T-helper 1 cell treated with Interleukin-12 subunit alpha and Interleukin-12 subunit beta and Interleukin-4 antibody, amounts not matched to agents 30 μg/mL and 1 μg/mL, for 36 hours (primary cell): Measurements from ENCODE around the gene DLG1.

Experiments used
- H3K27ac Mint-ChIP-seq: one replicate; pipeline ENCODE4 v1.8.0; 2021; ENCODE audit warnings: mild to moderate bottlenecking, mixed read lengths
- H3K27me3 Mint-ChIP-seq: one replicate; pipeline ENCODE4 v1.8.0; 2021; ENCODE audit warnings: low read depth, mixed read lengths
- H3K36me3 Mint-ChIP-seq: one replicate; pipeline ENCODE4 v1.8.0; 2021; ENCODE audit warnings: low read depth, mixed read lengths
- H3K4me1 Mint-ChIP-seq: one replicate; pipeline ENCODE4 v1.8.0; 2021; ENCODE audit warnings: low read depth, mixed read lengths
- H3K4me3 Mint-ChIP-seq: one replicate; pipeline ENCODE4 v1.8.0; 2021; ENCODE audit warnings: mild to moderate bottlenecking, moderate library complexity, mixed read lengths
- H3K9me3 Mint-ChIP-seq: one replicate; pipeline ENCODE4 v1.8.0; 2021; ENCODE audit warnings: mixed read lengths

The DLG1 gene

GRCh38 chr3:197151580-197151979 lies 146.8 kb downstream of the DLG1 start:
- Mint-ChIP-seq H3K36me3 (peaks cover 38% of the 10 kb centered on the region), H3K27me3 (no peaks in the 10 kb centered on the region), H3K4me1 (no peaks in the 10 kb centered on the region), H3K27ac (no peak overlapping the region), H3K4me3 (no peak overlapping the region), H3K9me3 (peaks cover 27% of the 10 kb centered on the region)

- Mint-ChIP-seq H3K4me3 (no peak overlapping the region), H3K36me3 (peaks cover 27% of the 10 kb centered on the region), H3K27ac (no peak overlapping the region), H3K4me1 (no peaks in the 10 kb centered on the region), H3K27me3 (no peaks in the 10 kb centered on the region), H3K9me3 (peaks cover 12% of the 10 kb centered on the region)
These were observed 148.9 kb downstream of the DLG1 start for GRCh38 chr3:197149528-197149927.

- Mint-ChIP-seq H3K9me3 (peaks cover 9% of the 10 kb centered on the region), H3K4me1 (peaks cover 3% of the 10 kb centered on the region), H3K27ac (no peak overlapping the region), H3K36me3 (peaks cover 26% of the 10 kb centered on the region), H3K27me3 (no peaks in the 10 kb centered on the region), H3K4me3 (no peak overlapping the region)
These were observed 154.2 kb downstream of the DLG1 start for GRCh38 chr3:197144188-197144587.

GRCh38 chr3:197139586-197139985 lies 158.8 kb downstream of the DLG1 start:
- peaks cover 39% of the 10 kb centered on the region for H3K36me3 Mint-ChIP-seq
- H3K27me3 Mint-ChIP-seq: no peaks in the 10 kb centered on the region
- H3K4me3 Mint-ChIP-seq: no peak overlapping the region

GRCh38 chr3:197137751-197138150 lies 160.7 kb downstream of the DLG1 start:
- Mint-ChIP-seq H3K9me3 (peaks cover 34% of the 10 kb centered on the region), H3K36me3 (peaks cover 50% of the 10 kb centered on the region), H3K27ac (no peak overlapping the region), H3K4me3 (no peak overlapping the region), H3K4me1 (peaks cover 3% of the 10 kb centered on the region), H3K27me3 (no peaks in the 10 kb centered on the region)

More at GRCh38 chr3:197139586-197139985, 158.8 kb downstream of the DLG1 start:
- H3K27ac Mint-ChIP-seq: no peak overlapping the region
- peaks cover 3% of the 10 kb centered on the region for H3K4me1 Mint-ChIP-seq
- H3K9me3 Mint-ChIP-seq: peaks cover 21% of the 10 kb centered on the region

GRCh38 chr3:197136744-197137143 lies 161.7 kb downstream of the DLG1 start:
- Mint-ChIP-seq H3K36me3 (peaks cover 48% of the 10 kb centered on the region), H3K4me1 (peaks cover 3% of the 10 kb centered on the region), H3K27ac (no peak overlapping the region), H3K9me3 (peaks cover 34% of the 10 kb centered on the region), H3K27me3 (no peaks in the 10 kb centered on the region), H3K4me3 (no peak overlapping the region)

- H3K27me3 Mint-ChIP-seq: no peaks in the 10 kb centered on the region
- H3K36me3 Mint-ChIP-seq: peaks cover 45% of the 10 kb centered on the region
- no peak overlapping the region for H3K27ac Mint-ChIP-seq
- H3K9me3 Mint-ChIP-seq: peaks cover 34% of the 10 kb centered on the region
- no peak overlapping the region for H3K4me3 Mint-ChIP-seq
- H3K4me1 Mint-ChIP-seq: peaks cover 3% of the 10 kb centered on the region
These were observed 163.2 kb downstream of the DLG1 start for GRCh38 chr3:197135212-197135611.

- Mint-ChIP-seq H3K27ac (no peak overlapping the region), H3K4me1 (no peaks in the 10 kb centered on the region), H3K36me3 (peaks cover 49% of the 10 kb centered on the region), H3K27me3 (no peaks in the 10 kb centered on the region), H3K9me3 (peaks cover 34% of the 10 kb centered on the region), H3K4me3 (no peak overlapping the region)
These were observed 165.4 kb downstream of the DLG1 start for GRCh38 chr3:197132916-197133530.

- Mint-ChIP-seq H3K36me3 (peaks cover 22% of the 10 kb centered on the region), H3K27me3 (no peaks in the 10 kb centered on the region), H3K27ac (no peak overlapping the region), H3K4me1 (no peaks in the 10 kb centered on the region), H3K4me3 (no peak overlapping the region), H3K9me3 (no peaks in the 10 kb centered on the region)
These were observed 172.8 kb downstream of the DLG1 start for GRCh38 chr3:197125636-197126035.

- Mint-ChIP-seq H3K9me3 (no peaks in the 10 kb centered on the region), H3K27ac (no peak overlapping the region), H3K36me3 (peaks cover 22% of the 10 kb centered on the region), H3K27me3 (no peaks in the 10 kb centered on the region), H3K4me3 (no peak overlapping the region), H3K4me1 (no peaks in the 10 kb centered on the region)
These were observed 173.7 kb downstream of the DLG1 start for GRCh38 chr3:197124713-197125112.

- no peak overlapping the region for H3K27ac Mint-ChIP-seq
- no peaks in the 10 kb centered on the region for H3K9me3 Mint-ChIP-seq
- H3K27me3 Mint-ChIP-seq: no peaks in the 10 kb centered on the region
These were observed 176.0 kb downstream of the DLG1 start for GRCh38 chr3:197122394-197122793.

GRCh38 chr3:197117114-197117513 lies 181.3 kb downstream of the DLG1 start:
- H3K36me3 Mint-ChIP-seq: peaks cover 16% of the 10 kb centered on the region
- H3K27ac Mint-ChIP-seq: no peak overlapping the region

More at GRCh38 chr3:197122394-197122793, 176.0 kb downstream of the DLG1 start:
- Mint-ChIP-seq H3K4me3 (no peak overlapping the region), H3K36me3 (peaks cover 14% of the 10 kb centered on the region), H3K4me1 (peaks cover 1% of the 10 kb centered on the region)

GRCh38 chr3:197114007-197114406 lies 184.4 kb downstream of the DLG1 start:
- no peak overlapping the region for H3K27ac Mint-ChIP-seq
- H3K27me3 Mint-ChIP-seq: no peaks in the 10 kb centered on the region
- no peak overlapping the region for H3K4me3 Mint-ChIP-seq
- H3K36me3 Mint-ChIP-seq: peaks cover 37% of the 10 kb centered on the region
- peaks cover 4% of the 10 kb centered on the region for H3K4me1 Mint-ChIP-seq
- H3K9me3 Mint-ChIP-seq: no peaks in the 10 kb centered on the region

More at GRCh38 chr3:197117114-197117513, 181.3 kb downstream of the DLG1 start:
- Mint-ChIP-seq H3K9me3 (no peaks in the 10 kb centered on the region), H3K4me1 (peaks cover 4% of the 10 kb centered on the region), H3K27me3 (no peaks in the 10 kb centered on the region), H3K4me3 (no peak overlapping the region)

- H3K4me1 Mint-ChIP-seq: peaks cover 1% of the 10 kb centered on the region
- H3K27ac Mint-ChIP-seq: no peak overlapping the region
- no peaks in the 10 kb centered on the region for H3K9me3 Mint-ChIP-seq
- H3K4me3 Mint-ChIP-seq: no peak overlapping the region
- no peaks in the 10 kb centered on the region for H3K27me3 Mint-ChIP-seq
- peaks cover 37% of the 10 kb centered on the region for H3K36me3 Mint-ChIP-seq
These were observed 186.7 kb downstream of the DLG1 start for GRCh38 chr3:197111685-197112084.

GRCh38 chr3:197105786-197106185 lies 192.6 kb downstream of the DLG1 start:
- peaks cover 19% of the 10 kb centered on the region for H3K36me3 Mint-ChIP-seq
- no peaks in the 10 kb centered on the region for H3K9me3 Mint-ChIP-seq
- H3K4me3 Mint-ChIP-seq: no peak overlapping the region
- H3K27me3 Mint-ChIP-seq: no peaks in the 10 kb centered on the region
- H3K4me1 Mint-ChIP-seq: no peaks in the 10 kb centered on the region
- H3K27ac Mint-ChIP-seq: no peak overlapping the region

- Mint-ChIP-seq H3K4me3 (no peak overlapping the region), H3K9me3 (no peaks in the 10 kb centered on the region), H3K27ac (no peak overlapping the region), H3K36me3 (peaks cover 12% of the 10 kb centered on the region), H3K4me1 (no peaks in the 10 kb centered on the region), H3K27me3 (no peaks in the 10 kb centered on the region)
These were observed 193.7 kb downstream of the DLG1 start for GRCh38 chr3:197104738-197105137.
